Cardiac septum (tissue), 1 donor: ENCODE results near the gene GNB5. TPM values are rescaled to one million over a fixed set of nuclear protein-coding genes. Genes with fewer than 3 reads are reported as not detected.
"Not testable (repeated sequence)": the region's sequence is repeated elsewhere in the genome, so short reads cannot be mapped to it uniquely, and the experiment has no call there.

Experiments used
- DNase-seq: peaks from one replicate; pipeline ENCODE4 v3.0.0-alpha.2; 2020; ENCODE audit warnings: low spot score
- intact Hi-C: fragments of 100-400 bp; cut with DNase I; formaldehyde crosslinking; loops from one replicate; pipeline ENCODE4 v1.14.0; 2022
- total RNA-seq: library from RNA; stranded (reverse); fragmentation: NEBNext Ultra II Directional; extraction: Animal tissue kit (Norgen Biotek cat#: 25700); gene quantifications from one replicate; pipeline ENCODE4 v1.2.1, GENCODE V29; 2021
- donor health status: DM: no; HTN: no; CAD: no.

The GNB5 gene
- total RNA-seq, 1 donor from 2014 or later, result 9.7 TPM

DNA sequence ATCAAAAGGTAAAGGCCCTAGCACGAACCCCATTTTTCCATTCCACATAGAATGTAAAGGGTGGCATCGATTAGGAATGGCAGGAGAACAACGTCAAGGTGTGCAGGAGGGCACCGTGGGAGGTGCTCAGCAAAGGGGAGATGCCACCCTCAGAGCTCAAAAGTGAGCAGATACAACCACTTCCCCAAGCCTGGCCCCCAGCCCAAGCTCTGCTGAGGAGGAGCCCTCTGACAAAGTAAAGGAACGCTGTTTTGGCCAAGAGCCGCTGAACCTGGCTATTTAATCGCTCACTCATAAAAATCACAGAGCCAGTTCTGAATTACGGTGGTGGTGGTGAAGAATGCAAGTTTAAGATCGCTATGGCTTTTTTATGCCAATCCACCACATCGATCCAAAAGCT lies 12.4 kb downstream of the GNB5 start:
- intact Hi-C loops, result no loop called here
- no peak for DNase-seq

DNA sequence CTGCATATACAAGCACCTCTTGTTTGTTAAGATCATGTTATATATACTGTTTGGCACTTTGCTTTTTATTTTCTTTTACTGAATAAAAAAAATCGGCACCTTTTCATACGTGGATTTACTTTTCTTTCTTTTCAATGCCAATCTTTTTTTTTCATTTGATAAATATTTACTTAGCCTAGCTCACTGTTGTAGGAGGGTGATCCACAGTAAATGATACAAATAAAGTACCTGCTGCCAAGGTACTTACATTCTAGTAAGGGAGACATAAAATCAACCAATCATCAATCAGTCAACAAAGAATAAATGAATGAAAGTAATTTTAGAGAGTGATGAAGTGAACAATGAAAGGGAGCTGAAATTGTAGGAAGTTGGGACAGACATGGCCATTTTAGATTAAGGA lies 18.3 kb downstream of the GNB5 start:
- no peak for DNase-seq
- intact Hi-C loops, result no loop called here

DNA sequence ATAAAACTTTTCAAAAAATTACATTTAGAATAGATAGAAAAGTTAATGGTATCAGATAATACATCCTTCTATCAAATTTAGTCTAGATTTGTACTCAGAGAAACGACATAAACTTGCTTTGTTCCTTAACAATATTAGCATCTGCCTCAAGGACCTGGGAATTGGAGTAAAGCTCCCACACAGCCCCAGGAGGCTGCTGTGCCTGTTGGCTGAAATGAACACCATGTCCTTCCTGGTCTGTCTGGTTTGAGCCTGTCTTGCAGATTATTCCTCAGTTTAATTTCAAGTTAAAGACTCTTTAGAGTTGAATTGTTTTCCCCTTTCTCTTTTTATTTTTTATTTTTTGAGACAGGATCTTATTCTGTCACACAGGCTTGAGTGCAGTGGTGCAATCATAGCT lies 19.4 kb downstream of the GNB5 start:
- intact Hi-C loops, result no loop called here
- no peak for DNase-seq

DNA sequence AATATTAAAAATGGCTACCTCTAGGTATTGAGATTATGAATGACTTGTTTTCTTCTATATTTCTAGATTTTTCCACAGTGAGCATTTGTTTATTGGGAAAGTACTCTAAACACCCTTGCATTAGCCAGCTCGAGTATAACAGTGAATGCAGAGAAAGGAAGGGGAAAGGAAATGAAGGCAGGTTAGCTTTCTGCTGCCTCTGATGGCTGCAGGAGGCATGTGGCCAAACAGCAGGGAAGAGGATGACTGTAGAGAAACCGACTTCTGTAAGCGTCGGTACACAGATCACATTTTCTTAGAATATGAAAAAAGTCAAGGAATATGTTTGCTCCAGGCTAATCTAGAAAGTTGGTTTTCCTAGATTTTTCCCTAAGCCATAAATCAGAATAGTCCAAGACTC lies 19.8 kb downstream of the GNB5 start:
- intact Hi-C loops, result no loop called here
- no peak for DNase-seq

DNA sequence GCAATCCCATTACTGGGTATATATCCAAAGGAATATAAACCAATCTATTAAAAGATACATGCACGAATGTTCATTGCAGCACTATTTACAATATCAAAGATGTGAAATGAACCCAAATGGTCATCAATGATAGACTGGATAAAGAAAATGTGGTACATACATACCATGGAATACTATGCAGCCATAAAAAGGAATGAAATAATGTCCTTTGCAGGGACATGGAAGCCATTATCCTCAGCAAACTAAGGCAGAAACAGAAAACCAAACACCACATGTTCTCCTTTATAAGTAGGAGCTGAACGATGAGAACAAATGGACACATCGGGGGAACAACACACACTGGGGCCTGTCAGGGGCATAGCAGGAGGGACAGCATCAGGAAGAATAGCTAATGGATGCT lies 21.0 kb downstream of the GNB5 start:
- DNase-seq, intact Hi-C loops: not testable (repeated sequence)

DNA sequence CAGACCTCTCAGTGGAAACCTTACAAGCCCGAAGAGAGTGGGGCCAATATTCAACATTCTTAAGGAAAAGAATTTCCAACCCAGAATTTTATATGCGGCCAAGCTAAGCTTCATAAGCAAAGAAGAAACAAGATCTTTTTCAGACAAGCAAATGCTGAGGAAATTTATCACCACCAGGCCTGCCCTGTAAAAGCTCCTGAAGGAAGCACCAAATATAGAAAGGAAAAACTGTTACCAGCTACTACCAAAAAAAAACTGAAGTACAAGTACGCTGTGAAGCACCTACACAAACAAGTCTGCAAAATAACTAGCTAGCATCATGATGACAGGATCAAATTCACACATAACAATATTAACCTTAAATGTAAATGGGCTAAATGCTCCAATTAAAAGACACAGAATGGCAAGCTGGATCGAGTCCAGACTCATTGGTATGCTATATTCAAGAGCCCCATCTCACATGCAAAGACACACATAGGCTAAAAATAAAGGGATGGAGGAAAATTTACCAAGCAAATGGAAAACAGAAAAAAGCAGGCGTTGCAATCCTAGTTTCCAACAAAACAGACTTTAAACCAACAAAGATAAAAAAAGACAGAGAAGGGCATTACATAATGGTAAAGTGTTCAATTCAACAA lies 25.6 kb downstream of the GNB5 start:
- intact Hi-C loops, DNase-seq: not testable (repeated sequence)

DNA sequence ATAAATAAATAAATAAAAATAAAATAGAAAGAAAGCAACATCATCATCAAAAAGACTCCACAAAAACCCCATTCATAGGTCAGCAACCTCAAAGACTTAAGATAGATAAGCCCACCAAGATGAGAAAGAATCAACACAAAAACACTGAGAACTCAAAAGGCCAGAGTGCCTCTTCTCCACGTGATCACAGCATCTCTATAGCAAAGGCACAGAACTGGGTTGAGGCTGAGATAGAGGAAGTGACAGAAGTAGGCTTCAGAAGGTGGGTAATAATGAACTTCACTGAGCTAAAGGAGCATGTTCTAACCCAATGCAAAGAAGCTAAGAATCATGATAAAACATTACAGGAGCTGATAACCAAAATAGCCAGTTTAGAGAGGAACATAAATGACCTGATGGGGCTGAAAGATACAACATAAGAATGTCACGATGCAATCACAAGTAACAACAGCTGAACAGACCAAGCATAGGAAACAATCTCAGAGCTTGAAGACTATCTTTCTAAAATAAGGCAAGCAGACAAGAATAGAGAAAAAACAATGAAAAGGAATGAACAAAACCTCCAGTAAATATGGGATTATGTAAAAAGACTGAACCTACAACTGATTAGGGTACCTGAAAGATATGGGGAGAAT lies 26.4 kb downstream of the GNB5 start:
- intact Hi-C loops, result no loop called here
- DNase-seq, result no peak

DNA sequence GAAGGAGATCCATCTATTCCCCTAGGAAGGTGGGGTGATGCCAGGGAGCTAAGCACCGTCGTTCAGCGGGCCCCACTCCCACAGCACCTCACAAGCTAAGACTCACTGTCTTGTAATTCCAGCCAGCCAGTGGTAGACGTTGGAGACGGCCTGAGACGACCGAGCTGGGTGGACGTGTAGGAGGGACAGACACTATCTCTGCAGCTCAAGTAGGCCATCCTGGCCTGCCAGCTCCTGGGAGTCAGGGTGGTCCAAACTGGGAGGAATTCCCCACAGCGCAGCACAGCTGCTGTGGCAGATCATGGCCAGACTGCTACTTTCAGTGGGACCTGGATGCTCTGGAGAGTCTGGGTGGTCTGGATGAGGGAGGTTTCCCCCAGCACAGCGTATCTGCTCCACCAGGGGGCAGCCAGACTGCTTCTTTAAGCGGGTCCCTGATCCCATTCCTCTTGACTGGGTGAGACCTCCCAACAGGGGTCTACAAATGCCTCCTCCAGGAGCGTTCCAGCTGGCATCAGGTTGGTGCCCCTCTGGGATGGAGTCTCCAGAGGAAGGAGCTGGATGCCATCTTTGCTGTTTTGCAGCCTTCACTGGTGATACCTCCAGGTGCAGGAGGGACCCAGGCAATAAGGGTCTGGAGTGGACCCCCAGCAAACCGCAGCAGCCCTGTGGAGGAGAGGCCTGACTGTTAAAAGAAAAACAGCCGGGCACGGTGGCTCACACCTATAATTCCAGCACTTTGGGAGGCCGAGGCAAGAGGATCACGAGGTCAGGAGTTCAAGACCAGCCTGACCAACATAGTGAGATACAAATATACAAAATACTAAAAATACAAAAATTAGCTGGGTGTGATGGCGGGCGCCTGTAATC lies 27.6 kb downstream of the GNB5 start:
- DNase-seq, result no peak
- intact Hi-C loops, result no loop called here

DNA sequence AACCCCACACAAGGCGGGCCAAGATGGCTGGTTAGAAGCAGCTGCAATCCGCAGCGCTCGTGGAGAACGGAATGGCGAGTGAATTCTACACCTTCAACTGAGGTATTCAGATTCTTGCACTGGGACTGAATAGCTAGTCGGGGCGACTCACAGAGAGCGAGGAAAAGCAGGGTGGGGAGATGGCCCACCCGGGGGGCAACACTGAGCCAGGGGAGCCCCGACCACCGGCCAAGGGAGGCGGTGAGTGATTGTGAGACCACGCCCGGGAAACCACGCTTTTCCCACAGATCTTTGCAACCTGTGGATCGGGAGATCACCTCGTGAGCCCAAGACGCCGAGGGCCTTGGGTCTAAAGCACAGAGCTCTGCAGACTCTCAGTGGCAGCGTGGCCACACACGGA lies 28.3 kb downstream of the GNB5 start:
- intact Hi-C loops, result no loop called here

DNA sequence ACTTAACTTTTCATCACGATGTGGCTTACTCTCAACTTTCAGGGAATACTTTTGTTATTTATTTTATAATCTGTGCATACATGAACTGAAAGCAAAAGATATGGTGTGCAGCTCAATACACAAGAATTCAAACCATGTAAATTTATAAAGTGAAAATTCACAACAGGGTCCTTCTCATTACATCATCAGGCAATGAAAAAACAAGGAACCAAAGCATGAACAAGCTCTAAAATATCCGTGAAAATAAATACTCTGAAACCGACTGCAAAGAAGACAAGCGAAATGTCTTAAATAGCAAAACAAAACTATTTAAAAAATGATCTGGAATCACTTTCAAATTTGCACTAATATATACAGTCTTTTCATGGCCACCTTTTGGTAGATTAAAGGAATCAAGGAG lies 28.9 kb downstream of the GNB5 start:
- no peak for DNase-seq
- intact Hi-C loops, result no loop called here

More for the DNA sequence above, 28.3 kb downstream of the GNB5 start:
- no peak for DNase-seq

DNA sequence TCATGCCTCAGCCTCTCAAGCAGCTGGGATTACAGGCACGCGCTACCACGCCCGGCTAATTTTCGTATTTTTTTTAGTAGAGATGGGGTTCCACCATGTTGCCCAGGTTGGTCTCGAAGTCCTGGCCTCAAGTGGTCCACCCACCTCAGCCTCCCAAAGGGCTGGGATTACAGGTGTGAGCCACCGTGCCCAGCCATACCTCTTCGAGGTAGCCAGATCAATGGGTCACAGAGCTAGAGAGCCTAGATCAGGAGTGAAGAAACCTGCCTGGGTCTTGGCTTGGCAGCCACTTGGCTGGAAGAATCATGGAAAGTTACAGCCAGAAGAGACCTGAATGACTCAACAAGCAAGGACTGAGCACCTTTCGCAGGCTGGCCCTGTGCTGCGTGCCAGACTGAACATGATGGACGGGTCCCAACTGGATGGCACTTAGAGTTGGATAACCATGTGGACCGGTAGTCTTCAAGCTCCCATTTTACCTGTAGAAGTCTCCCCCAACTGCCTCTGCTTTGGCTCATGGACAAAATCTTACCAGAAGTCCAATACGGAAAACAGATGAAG lies 29.7 kb downstream of the GNB5 start:
- DNase-seq, result no peak
- intact Hi-C loops, result no loop called here

DNA sequence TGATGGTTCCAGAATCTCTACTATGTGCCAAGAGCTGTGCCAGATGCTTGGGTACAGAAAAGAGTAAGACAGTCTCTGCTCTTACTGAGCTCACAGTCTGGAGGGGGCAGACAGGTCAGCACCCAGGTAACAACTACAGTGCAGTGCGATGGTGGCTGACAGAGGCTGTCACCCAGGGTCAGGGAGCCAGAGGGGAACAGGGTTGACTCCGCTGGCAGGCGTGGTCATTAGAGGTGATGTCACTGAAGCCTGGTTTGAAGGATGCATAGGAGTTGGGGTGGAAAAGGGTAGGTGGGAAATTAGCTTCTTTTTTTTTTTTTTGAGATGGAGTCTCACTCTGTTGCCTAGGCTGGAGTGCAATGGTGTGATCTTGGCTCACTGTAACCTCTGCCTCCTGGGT lies 31.5 kb downstream of the GNB5 start:
- intact Hi-C loops, result no loop called here
- no peak for DNase-seq

DNA sequence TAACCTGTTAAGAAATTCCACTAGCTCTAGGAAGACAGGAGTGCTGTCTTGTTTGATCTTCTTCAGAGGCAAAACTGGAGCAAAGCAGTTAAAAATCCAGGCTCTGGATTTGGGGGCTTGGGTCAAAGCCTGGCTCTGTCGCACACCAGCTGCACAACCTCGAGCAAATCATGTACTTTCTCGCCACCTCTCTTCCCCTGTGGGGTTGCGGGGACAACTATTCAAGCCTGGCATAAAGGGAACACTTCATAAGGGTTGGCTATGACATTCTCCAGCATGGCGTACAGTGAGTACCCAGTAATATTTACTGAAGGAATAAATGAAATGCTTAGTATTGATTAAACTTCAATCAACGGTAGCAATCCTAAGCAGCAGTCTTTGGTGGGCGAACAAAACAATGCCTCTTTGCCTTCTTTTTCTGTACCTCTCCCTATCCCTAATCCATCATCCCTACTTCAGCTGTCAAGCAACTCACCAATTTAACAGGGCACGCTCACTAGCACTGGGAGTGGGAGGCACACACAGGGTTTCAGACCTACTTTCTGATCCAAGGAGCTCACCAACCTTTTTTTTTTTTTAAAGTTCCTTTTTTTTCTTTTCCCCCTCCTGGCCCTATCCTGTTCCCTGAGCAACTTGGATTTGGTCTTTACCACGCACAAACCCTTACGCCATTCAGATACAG lies 33.0 kb downstream of the GNB5 start:
- intact Hi-C loops, result no loop called here

DNA sequence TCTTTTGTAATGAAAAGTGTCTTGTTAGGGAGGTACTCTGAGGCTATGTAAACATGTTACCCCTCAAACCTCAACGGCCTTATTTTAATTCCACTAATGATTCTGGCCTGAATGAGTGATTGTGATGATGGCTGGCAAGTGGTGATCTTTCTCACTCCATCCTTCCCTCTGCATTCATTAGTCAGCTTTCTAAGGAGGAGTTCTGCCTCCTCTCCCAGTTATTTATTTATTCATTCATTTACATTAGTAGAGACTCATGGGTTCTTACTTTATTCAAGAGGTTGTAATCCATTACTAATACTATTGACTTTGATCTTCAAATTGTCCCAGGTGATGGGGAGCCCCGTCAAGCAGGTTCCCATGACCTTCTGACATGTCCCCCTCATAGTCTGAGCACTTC lies 35.3 kb downstream of the GNB5 start:
- intact Hi-C loops, result no loop called here
- no peak for DNase-seq

More for the DNA sequence above, 33.0 kb downstream of the GNB5 start:
- DNase-seq, result no peak

DNA sequence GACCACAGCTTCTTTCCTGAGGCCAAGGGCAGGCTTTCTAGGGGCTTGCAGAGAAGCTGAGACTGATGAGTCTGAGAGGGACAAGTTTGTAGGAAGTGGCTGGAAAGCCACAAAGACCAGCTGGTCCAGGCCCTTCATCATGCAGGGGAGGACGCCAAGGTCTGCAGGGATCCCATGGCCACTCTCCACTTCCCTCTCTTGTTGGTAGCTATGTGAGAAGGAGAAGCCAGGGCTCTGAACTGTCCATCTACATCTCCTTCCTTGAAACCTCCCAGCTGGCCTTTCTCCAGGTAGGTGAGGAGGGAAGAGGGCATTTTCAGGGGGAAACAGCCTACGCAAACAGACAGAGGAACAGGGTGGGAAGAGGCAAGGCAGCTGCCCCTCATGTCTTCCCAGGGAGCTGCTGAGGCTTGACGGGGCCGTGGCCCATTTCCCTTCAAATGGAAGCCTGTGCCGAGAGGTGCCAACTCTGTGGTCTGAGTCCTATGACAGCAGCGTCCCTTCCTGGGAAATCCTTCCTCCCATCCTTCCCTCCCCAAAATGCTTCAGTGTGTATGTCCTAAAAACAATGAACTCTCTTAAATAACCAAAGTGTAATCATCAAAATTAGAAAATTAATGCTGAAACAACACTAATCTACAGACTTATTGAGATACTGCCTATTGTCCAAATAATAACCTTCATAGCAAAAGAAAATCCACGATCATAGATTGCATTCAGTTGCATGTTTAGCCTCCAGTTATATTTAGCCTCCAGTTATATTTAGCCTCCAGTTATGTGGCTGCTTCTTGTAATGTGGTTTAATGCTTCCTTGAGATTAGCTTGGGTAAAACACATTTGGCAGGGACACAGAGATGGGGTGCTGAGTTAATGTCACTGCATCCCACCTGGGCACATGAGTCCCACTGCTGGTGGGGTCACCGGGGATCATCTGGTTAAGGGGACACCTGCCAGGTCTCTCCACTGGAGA lies 36.0 kb downstream of the GNB5 start:
- intact Hi-C loops, result no loop called here
- no peak for DNase-seq

DNA sequence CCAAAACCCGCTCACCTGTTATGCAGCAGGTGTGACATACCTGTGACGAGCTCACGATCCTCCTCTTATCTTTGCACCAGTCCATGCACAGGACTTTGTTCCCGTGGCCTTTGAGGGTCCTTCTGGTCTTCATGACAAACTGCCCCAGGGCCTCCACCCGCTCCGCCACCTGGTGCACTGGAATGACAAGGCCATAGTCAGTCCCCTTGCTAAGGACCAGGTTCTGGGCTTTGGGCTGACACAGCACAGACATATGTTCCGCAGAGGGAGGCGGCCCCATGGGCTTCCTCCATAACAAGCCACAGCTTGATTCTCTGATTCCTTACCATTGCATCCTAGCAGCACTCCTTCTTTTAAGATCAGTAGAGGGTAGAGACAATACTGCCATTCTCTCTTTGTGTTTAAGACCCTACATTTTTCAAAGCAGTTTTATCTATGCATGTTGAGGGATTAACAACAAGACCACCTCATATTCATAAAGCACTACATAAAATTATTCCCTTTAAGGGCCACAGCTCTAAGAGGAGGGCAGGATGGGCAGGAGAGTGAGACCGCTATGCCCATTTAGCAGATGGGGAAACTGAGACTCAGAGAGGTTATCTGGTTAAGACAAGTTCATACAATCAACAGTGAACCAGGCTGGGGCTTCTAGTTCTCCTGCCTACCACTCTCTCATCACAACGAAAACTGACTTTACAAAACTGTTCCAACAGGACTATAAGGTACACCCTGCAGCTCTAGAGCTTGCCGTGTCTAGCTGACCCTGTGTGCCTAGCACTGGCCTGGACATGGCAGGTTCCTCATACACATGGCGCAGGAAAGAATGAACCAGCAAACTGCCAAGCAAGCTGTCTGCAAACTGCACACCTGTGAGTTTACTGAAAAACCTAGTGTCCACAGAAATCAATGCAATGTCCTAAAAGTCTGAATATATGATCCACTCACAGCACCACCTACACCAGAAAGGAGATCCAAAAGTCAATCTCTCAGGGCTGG lies 37.0 kb downstream of the GNB5 start:
- DNase-seq, result no peak
- intact Hi-C loops, result no loop called here

DNA sequence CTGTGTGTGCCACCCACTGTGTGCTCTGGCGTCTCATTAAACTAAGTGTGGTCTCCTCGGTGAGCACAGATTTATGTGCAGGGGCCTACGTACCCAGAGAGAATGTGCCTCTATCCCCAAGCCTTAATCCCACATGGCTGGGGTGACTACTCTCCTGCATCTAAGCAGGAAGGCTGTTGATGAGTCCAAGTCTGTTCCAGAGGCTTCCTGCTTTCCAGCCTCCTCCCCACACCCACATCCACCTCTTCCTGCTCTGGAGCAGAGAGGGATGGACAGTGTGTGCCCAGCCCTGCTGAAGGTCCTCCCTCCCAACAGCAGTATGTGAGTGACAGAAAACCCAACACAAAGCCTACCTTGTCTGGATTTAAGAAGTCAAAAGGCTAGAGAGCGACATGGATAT lies 39.8 kb downstream of the GNB5 start:
- intact Hi-C loops, result no loop called here
- no peak for DNase-seq

DNA sequence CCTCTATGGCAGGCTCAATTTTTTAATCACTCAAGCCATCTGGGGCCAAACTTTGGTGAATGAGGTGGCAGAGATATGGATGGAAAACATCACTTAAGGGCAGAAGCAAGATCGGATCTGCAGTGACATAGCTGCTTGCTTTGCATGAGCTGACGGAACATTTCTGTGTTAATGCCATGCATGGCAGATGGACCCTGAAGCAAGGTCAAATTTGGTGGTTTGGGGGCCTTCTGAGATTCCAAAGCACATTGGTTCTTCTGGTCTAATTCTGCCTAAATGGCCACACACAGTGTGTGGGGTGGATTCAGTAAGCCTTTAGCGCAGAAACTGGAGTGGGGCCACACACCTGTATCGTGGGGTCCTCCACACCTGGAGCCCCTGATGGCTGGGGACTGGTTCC lies 40.3 kb downstream of the GNB5 start:
- no peak for DNase-seq
- intact Hi-C loops, result no loop called here
